Stimulated activated memory B cell treated with anti-CD40 and anti-IgM and Interleukin-4, amounts not matched to agents 10 μg/mL and 1 μg/mL and 100 μg/mL, for 72 hours (primary cell): ENCODE results near the gene ZNF256.
"Not testable (repeated sequence)": the region's sequence is repeated elsewhere in the genome, so short reads cannot be mapped to it uniquely, and the experiment has no call there.

ENCODE experiments used
- ATAC-seq: fragments of 150-1000 bp; cut with Tn5 transposase; 2 replicates; pipeline ENCODE4 v1.10.0; 2021
- H3K27ac Mint-ChIP-seq: one replicate; pipeline ENCODE4 v1.8.0; 2022; ENCODE audit warnings: mild to moderate bottlenecking, mixed read lengths
- H3K27me3 Mint-ChIP-seq: one replicate; pipeline ENCODE4 v1.8.0; 2022; ENCODE audit warnings: mixed read lengths
- H3K36me3 Mint-ChIP-seq: one replicate; pipeline ENCODE4 v1.8.0; 2022; ENCODE audit warnings: mixed read lengths
- H3K4me1 Mint-ChIP-seq: one replicate; pipeline ENCODE4 v1.8.0; 2022; ENCODE audit warnings: mixed read lengths
- H3K4me3 Mint-ChIP-seq: one replicate; pipeline ENCODE4 v1.8.0; 2022; ENCODE audit warnings: mild to moderate bottlenecking, moderate library complexity, mixed read lengths
- H3K9me3 Mint-ChIP-seq: one replicate; pipeline ENCODE4 v1.8.0; 2022; ENCODE audit warnings: mixed read lengths

The ZNF256 gene

DNA sequence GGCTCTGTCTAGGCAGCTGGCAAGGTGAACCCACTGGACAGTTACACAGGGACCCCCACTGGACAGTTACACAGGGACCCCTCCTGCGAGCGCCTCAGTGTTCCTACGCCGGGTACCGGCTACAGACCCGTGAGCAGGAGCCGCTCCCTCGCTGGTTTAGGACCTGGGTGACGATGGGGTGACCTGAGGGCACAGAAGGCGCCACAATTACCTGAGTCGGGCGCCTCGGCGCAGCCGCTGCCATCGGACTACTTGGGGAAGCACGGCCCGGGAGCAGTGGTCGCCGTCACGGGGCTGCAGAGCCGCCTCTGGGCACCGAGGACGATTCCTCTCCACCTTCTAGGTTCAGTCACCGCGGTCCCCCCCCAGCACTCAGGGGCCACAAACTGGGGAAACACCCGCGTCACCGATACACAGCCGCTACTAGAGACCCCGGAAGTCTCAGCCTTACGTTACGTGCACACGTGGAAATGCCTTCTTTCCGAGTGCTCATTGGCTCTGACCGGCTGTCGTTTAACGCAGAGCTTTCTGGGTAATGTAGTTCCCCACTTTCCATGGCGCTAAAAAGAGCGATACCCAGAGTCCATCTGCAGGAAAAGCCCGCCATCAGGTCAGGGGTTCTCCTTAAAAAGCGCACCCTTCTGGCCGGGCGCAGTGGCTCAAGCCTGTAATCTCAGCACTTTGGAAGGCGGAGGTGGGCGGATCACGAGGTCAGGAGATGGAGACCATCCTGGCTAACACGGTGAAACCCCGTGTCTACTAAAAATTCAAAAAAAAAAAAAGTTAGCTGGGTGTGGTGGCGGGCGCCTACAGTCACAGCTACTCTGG is 31.1 kb downstream of the ZNF256 start, which contains the start of gene ZNF417:
TSS of gene ZNF417 (minus strand) at position 425 of the 828 bp plus-strand sequence. CDS start at position 244, 181 bp downstream.
- H3K27me3 Mint-ChIP-seq, H3K9me3 Mint-ChIP-seq: not testable (repeated sequence)
- H3K36me3 Mint-ChIP-seq, result peaks cover 70% of the 10 kb centered on the region
- peak within 1 kb of the TSS; percentile 96 for H3K27ac Mint-ChIP-seq
- ATAC-seq, result peak; percentile 100
- peak within 1 kb of the TSS; percentile 86 for H3K4me3 Mint-ChIP-seq
- H3K4me1 Mint-ChIP-seq, result peaks cover 44% of the 10 kb centered on the region

DNA sequence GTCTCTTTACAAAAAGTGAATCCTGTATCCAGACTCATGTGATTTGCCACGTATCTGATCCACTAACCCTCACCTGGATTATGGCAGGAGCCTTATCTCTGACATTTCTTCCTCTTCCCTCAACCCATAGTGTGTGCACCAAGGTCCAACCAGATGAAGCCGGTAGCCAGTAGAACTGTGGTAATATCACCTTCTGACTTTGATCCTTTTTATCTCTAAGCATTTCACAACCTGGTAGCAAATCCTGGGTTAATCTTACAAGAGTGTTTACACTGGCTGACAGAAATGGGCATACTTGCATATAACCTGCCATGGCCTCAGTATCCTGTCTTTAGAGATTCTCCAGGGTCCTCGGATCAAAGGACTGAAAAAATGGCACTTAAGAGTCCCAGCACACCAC is 33.0 kb downstream of the ZNF256 start:
- Mint-ChIP-seq H3K9me3 (peaks cover 4% of the 10 kb centered on the region), H3K27ac (no peak overlapping the region), H3K27me3 (no peaks in the 10 kb centered on the region), H3K4me1 (peaks cover 45% of the 10 kb centered on the region), H3K36me3 (peaks cover 68% of the 10 kb centered on the region), H3K4me3 (peak overlapping the region; percentile 35)
- no peak for ATAC-seq

DNA sequence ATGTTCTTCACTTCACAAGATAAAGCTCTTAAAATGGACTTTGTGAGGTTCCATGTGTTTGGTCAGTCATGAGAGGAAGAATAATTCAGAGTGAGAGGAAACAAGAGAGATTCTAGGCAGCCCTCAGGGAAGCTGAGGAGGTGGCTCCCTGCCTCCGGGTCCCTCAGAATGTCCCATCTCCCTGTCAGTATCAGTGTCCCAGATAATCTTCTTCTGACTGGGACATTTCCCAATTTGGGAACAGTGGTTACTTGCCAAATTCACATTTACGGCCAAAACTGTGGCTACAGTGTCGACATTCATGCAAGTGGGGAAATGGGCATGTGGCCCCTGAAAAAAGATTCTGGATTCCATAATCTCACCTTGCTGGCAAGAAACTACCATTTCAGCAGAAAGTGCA is 40.1 kb downstream of the ZNF256 start:
- H3K36me3 Mint-ChIP-seq, result peaks cover 48% of the 10 kb centered on the region
- no peak for ATAC-seq
- no peak overlapping the region for H3K27ac Mint-ChIP-seq
- H3K4me3 Mint-ChIP-seq, result no peak overlapping the region
- peaks cover 32% of the 10 kb centered on the region for H3K4me1 Mint-ChIP-seq
- no peaks in the 10 kb centered on the region for H3K9me3 Mint-ChIP-seq
- no peaks in the 10 kb centered on the region for H3K27me3 Mint-ChIP-seq

DNA sequence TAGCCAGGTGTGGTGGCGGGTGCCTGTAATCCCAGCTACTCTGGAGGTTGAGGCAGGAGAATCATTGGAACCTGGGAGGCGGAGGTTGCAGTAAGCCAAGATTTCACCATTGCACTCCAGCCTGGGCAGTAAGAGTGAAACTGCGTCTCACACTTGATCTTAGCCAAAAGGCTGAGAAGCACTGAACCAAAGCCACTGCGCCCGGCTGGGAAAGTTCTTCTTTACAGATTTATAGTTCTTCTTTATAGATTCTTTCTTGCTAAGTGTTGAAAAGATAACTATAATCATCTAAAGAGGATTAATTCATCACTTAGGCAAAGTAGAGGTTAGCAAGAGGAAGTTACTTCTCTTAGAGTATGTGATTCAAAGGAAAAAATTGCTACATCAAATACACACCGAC is 42.2 kb downstream of the ZNF256 start:
- Mint-ChIP-seq H3K27me3 (no peaks in the 10 kb centered on the region), H3K9me3 (no peaks in the 10 kb centered on the region), H3K4me3 (no peak overlapping the region), H3K4me1 (peaks cover 20% of the 10 kb centered on the region), H3K36me3 (peaks cover 34% of the 10 kb centered on the region), H3K27ac (peak overlapping the region; percentile 2)
- peak; percentile 75 for ATAC-seq

DNA sequence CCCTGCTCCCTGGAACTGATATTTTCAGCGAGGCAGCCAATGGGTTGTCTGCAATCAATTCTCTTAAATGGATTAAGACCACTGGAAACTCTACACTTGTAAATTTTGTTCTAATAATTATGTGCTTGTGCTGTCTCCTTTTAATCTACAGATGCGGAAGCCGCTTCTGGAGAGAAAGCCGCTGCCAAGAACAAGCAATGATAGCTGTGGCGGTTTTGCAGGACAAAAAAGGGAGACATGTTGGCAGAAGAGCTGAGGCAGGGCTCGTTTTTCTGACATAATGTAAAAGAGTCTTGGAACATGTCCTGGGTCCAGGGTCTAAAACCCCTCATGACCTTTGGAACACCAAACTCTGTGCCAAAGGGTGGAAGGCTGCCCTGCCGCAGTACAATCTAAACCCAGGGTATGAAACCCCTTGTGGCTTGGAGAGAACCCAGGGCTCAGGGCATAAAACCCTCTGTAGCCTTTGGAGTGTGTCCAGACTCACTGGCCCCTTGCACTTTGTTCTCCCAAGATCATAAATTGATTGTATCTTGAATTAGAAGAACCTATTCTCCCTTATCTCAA is 43.8 kb downstream of the ZNF256 start:
- no peaks in the 10 kb centered on the region for H3K9me3 Mint-ChIP-seq
- no peak for ATAC-seq
- peak overlapping the region; percentile 2 for H3K27ac Mint-ChIP-seq
- H3K36me3 Mint-ChIP-seq, result peaks cover 23% of the 10 kb centered on the region
- H3K27me3 Mint-ChIP-seq, result no peaks in the 10 kb centered on the region
- no peak overlapping the region for H3K4me3 Mint-ChIP-seq
- H3K4me1 Mint-ChIP-seq, result peaks cover 20% of the 10 kb centered on the region

DNA sequence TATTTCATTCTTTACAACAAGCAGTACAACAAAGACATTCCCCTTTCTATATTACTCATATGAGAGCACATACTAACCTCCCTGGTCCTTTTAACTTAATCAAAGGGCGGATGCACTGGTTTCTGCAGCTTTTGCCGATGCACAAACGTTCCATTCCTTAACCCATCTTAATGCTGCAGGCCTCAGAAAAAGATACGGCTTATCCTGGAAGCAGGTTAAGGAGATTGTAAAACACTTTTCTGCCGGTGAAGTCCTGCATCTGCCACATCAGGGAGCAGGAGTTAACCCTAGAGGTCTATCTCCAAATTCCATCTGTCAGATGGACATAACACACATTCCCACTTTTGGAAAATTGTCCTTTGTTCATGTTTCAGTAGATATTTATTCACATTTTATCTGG is 47.2 kb downstream of the ZNF256 start:
- Mint-ChIP-seq H3K36me3 (peaks cover 13% of the 10 kb centered on the region), H3K4me1 (peaks cover 15% of the 10 kb centered on the region), H3K27ac (no peak overlapping the region), H3K27me3 (no peaks in the 10 kb centered on the region), H3K9me3 (no peaks in the 10 kb centered on the region), H3K4me3 (no peak overlapping the region)
- no peak for ATAC-seq
